GM10248 (cell line): ENCODE data around the gene CYB561.

Experiments used
- CTCF ChIA-PET: fragments of 300-600 bp; sonication (Branson Sonifier 250); formaldehyde crosslinking; extraction: SDS; loops from one replicate; lab custom pipeline; 2021; ENCODE audit warnings: antibody characterized with exemption; lab: Yijun Ruan, JAX
- POLR2A ChIA-PET: fragments of 350-650 bp; sonication (Branson Sonifier 250); formaldehyde crosslinking; extraction: SDS; loops from one replicate; lab custom pipeline; 2020; ENCODE audit warnings: antibody characterized with exemption; lab: Yijun Ruan, JAX
- DNase-seq: peaks from one replicate; pipeline ENCODE4 v3.0.0; 2012; ENCODE audit errors: extremely low spot score
- CTCF ChIP-seq: IDR thresholded peaks from 2 replicates; pipeline ENCODE4 v1.5.1; 2012; ENCODE audit warnings: mild to moderate bottlenecking, low read depth; ENCODE audit errors: extremely low read depth, missing control alignments, control extremely low read depth

CYB561 gene

GRCh38 chr17:63431939-63432804 is 13.9 kb downstream of the CYB561 start:
- CTCF ChIA-PET = interaction anchor here (1.1 to 6.7 kb wide), 4 partner anchors 11 to 180 kb away, joined by 3 to 41 read pairs (median 20); partner anchors contain the start of gene ACE
- DNase-seq = no peak
- TF ChIP-seq CTCF = no peak
- POLR2A ChIA-PET = no interaction called here

- POLR2A ChIA-PET = no interaction called here
- no peak for DNase-seq
- CTCF ChIA-PET = interaction anchor here (1.0 to 6.7 kb wide), 5 partner anchors 11 to 181 kb away, joined by 3 to 41 read pairs (median 6); partner anchors contain the start of gene ACE
- no peak for TF ChIP-seq CTCF
Measured at GRCh38 chr17:63431618-63431938, 14.5 kb downstream of the CYB561 start.

DNA sequence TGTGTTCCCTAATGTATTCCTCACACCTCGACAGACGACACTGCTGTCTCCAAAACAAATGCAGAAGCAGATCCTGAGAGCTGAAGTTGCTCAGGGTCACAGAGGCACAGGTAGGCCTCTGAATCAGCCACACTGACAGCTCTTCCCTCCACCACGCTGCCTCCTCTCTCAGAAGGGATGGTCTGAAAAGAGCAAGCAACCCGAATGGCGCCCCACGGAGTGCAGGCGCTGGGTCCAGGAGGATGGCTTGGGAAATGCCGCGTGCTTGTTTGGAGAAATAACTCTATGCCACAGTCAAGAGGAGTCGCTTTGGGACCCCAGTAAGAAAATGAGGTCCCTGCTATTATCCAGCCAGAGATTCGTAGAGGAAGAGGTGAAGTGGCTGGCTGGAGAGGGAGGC is 15.9 kb downstream of the CYB561 start:
- no peak for DNase-seq
- CTCF ChIA-PET = interaction anchor here (2.1 to 8.1 kb wide), 3 partner anchors 24 to 182 kb away, joined by 8 to 224 read pairs (median 41); partner anchors contain the start of gene ACE
- POLR2A ChIA-PET = no interaction called here
- TF ChIP-seq CTCF = no peak

DNA sequence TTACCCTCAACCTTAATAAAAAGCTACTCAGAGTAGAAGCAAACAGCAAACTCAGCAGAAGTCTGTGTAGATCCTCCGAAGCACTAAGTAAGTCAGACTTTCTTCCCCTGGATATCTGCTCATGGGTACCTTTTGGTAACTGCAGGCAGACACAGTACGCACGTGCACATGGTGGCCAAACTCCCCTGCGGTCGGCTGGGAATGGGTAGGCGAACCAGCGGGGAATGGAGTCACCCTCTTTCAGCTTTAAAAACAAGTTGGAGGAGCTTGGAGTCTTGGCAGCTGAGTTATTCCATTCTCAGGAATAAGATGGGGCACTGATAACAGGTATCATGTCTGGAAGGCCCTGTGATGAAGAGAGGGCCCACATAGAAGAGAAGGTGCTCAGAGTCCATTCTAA is 16.3 kb downstream of the CYB561 start:
- no peak for TF ChIP-seq CTCF
- CTCF ChIA-PET = interaction anchor here (1.2 to 8.1 kb wide), 4 partner anchors 13 to 183 kb away, joined by 3 to 224 read pairs (median 24); partner anchors contain the start of gene ACE
- POLR2A ChIA-PET = no interaction called here
- no peak for DNase-seq

DNA sequence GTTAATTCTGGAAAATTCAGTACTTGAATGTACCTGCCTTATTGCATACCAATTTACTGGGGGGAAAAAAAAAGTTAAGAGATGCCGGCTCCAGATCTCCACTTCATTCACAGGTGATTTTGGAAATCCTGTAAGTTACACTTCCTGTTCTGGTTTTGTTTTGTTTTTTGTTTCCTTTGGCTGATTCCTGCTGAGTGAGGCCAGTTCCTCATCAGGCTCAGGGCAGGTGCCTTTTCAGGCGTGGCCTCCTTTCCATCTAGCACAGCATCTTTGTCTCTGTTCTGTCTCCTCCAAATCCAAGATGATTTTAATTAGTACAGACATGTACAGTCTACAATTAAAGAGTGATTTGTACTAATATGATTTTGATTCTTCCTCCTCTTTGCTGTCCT is 19.2 kb downstream of the CYB561 start:
- ChIA-PET POLR2A (no interaction called here), CTCF (interaction anchor here (0.8 to 8.1 kb wide), 17 partner anchors 8 to 283 kb away, joined by 3 to 224 read pairs (median 17); partner anchors contain the start of gene ACE)
- no peak for DNase-seq
- TF ChIP-seq CTCF = no peak

GRCh38 chr17:63426041-63426916 is 19.8 kb downstream of the CYB561 start:
- POLR2A ChIA-PET = no interaction called here
- no peak for DNase-seq
- no peak for TF ChIP-seq CTCF
- CTCF ChIA-PET = interaction anchor here (0.6 to 8.1 kb wide), 65 partner anchors 9 to 979 kb away, joined by 3 to 224 read pairs (median 5); partner anchors contain the start of genes ACE and TACO1
